Transverse colon (tissue), 4 donors: ENCODE data around the gene ABHD8. TPM values are rescaled to one million over a fixed set of nuclear protein-coding genes. Genes with fewer than 3 reads are reported as not detected.

Source experiments
- DNase-seq: peaks from one replicate; pipeline ENCODE4 v3.0.0-alpha.2; 2019
- H3K27ac ChIP-seq, 4 donors: fragments of 200-600 bp; sonication (generic); 2 replicates each; pipeline ENCODE4 v1.5.1; 2016 to 2018; ENCODE audit warnings: inconsistent platforms in 4 of 4
- H3K27me3 ChIP-seq: fragments of 200-600 bp; sonication (generic); 2 replicates; pipeline ENCODE4 v1.5.1; 2017; ENCODE audit warnings: inconsistent platforms
- H3K36me3 ChIP-seq, 4 donors: fragments of 200-600 bp; sonication (generic); 2 replicates each; pipeline ENCODE4 v1.5.1; 2017 to 2019; ENCODE audit warnings: inconsistent platforms in 4 of 4
- H3K4me1 ChIP-seq, 4 donors: fragments of 200-600 bp; sonication (generic); 2 replicates each; pipeline ENCODE4 v1.5.1; 2017 to 2020; ENCODE audit warnings: inconsistent platforms in 4 of 4
- H3K4me3 ChIP-seq, 4 donors: fragments of 200-600 bp; sonication (generic); 1 replicate in 1 of 4; 2 replicates in 3 of 4; pipeline versions ENCODE4 v1.5.1 to v1.6.1; 2017 to 2019; ENCODE audit warnings: inconsistent platforms in 4 of 4
- H3K9me3 ChIP-seq, 2 donors: fragments of 200-600 bp; sonication (generic); 2 replicates each; pipeline ENCODE4 v1.5.1; 2017 to 2019; ENCODE audit warnings: inconsistent platforms in 2 of 2
- EP300 ChIP-seq: sonication (generic); formaldehyde crosslinking; IDR thresholded peaks from one replicate; pipeline ENCODE4 v1.6.1; 2017; ENCODE audit warnings: antibody characterized with exemption, low read depth
- POLR2A ChIP-seq: fragments of 450-650 bp; IDR thresholded peaks from one replicate; pipeline ENCODE4 v1.6.1; 2016; ENCODE audit warnings: antibody characterized with exemption, mild to moderate bottlenecking, moderate library complexity
- POLR2AphosphoS5 ChIP-seq, 3 donors: sonication (generic); formaldehyde crosslinking; IDR thresholded peaks; one replicate each; pipeline ENCODE4 v1.6.1; 2016; ENCODE audit warnings: antibody characterized with exemption in 3 of 3
- WGBS, 2 donors: methylation state at CpG; one replicate each; pipeline ENCODE4 v1.1.5; 2018; ENCODE audit warnings: low coverage in 1 of 2; 5-methylcytosine and 5-hydroxymethylcytosine counted together
- in situ Hi-C, 4 donors: fragments of 200-750 bp; cut with MboI; loops; one replicate each; pipeline versions ENCODE4 v1.15.0 to v1.15.1; 2017; ENCODE audit warnings: low sequenced_read_pairs in 3 of 4, low pct_ligation_motif_present in 1 of 4, low pct_unique_long_range_greater_than_20kb in 1 of 4
- intact Hi-C: fragments of 100-400 bp; cut with DNase I; formaldehyde crosslinking; loops from one replicate; pipeline ENCODE4 v1.15.1; 2023; ENCODE audit warnings: low total_unique reads
- total RNA-seq, 4 donors: library from RNA; depleted of rRNA; stranded (reverse); fragments of >200 nt; gene quantifications; one replicate each; pipeline ENCODE4 v1.1.0, GENCODE V29; 2016
- TF ChIP-seq, protein P1 (sequence below), 5 experiments: fragments of 200-600 bp in 3 of 5; fragments of 450-650 bp in 2 of 5; sonication (generic) in 3 of 5; IDR thresholded peaks; 1 replicate in 2 of 5; 2 replicates in 3 of 5; pipeline ENCODE4 v1.5.1; 2016 to 2017; ENCODE audit warnings: antibody characterized with exemption in 5 of 5, inconsistent platforms in 3 of 5, mild to moderate bottlenecking in 2 of 5, moderate library complexity in 1 of 5

Gene ABHD8
- total RNA-seq, 4 donors from 2014 or later: 6.0 to 14.1 (median 9.1) TPM

DNA sequence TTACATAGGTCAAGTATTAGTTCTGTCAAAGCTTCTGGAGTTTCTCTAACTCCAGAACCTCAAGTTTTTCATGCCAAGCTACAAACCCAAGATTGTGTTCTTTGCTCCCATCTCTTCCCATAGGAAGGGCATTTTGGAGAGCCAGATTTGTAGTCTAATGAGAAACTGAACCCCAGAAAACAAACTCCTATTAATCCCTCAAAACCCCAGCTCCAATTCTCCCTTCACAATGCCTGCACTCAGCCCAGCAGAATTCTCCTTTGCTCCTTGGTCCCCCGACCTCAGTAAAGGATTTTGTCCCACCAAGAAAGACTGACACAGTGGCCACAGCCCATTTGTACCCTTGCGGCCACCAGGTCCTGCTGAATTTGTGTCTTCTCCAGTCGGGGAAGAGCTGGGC lies 47.1 kb downstream of the ABHD8 start:
- H3K36me3 ChIP-seq: no peaks in the 10 kb centered on the region
- WGBS, 2 donors: 70% methylated on average over 3 of the region's 3 CpGs; no CpG with 5 or more reads in 1 of the 2 donors
- in situ Hi-C loops: no loop called here

DNA sequence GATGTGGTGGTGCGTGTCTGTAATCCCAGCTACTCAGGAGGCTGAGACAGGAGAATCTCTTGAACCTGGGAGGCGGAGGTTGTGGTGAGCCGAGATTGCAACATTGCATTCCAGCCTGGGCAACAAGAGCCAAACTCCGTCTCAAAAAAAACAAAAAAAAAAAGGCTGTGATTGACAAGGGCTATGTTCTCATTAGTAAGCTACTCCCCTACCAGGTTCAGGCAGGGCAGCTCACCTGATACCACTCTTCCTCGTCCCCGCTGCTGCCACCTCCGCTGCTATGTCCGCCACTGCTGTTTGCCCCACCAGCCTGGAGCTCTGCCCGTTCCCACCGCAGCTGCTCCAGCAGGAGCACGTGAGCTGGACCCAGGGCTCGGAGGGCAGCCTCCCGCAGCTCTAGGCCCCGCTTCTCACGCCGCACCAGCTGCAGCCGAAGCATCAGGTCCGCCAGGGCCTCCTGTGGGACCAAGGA lies 48.0 kb downstream of the ABHD8 start:
- no peak for TF ChIP-seq EP300
- TF ChIP-seq POLR2A: no peak
- no peak for TF ChIP-seq POLR2AphosphoS5 (IDR thresholded peaks at IDR 0.05)
- TF ChIP-seq, protein P1, sequence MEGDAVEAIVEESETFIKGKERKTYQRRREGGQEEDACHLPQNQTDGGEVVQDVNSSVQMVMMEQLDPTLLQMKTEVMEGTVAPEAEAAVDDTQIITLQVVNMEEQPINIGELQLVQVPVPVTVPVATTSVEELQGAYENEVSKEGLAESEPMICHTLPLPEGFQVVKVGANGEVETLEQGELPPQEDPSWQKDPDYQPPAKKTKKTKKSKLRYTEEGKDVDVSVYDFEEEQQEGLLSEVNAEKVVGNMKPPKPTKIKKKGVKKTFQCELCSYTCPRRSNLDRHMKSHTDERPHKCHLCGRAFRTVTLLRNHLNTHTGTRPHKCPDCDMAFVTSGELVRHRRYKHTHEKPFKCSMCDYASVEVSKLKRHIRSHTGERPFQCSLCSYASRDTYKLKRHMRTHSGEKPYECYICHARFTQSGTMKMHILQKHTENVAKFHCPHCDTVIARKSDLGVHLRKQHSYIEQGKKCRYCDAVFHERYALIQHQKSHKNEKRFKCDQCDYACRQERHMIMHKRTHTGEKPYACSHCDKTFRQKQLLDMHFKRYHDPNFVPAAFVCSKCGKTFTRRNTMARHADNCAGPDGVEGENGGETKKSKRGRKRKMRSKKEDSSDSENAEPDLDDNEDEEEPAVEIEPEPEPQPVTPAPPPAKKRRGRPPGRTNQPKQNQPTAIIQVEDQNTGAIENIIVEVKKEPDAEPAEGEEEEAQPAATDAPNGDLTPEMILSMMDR (IDR thresholded peaks at IDR 0.05): no peak
- H3K27me3 ChIP-seq: no peaks in the 10 kb centered on the region
- intact Hi-C loops: no loop called here
- DNase-seq: no peak
- no peak overlapping the region for H3K27ac ChIP-seq
- H3K36me3 ChIP-seq: no peaks in the 10 kb centered on the region
- no peaks in the 10 kb centered on the region for H3K4me1 ChIP-seq
- in situ Hi-C loops: no loop called here
- H3K9me3 ChIP-seq: no peaks in the 10 kb centered on the region
- WGBS, 2 donors: 61 to 69% methylated on average over 7 to 18 of the region's 18 CpGs
- no peak overlapping the region for H3K4me3 ChIP-seq

More for the DNA sequence above, 47.1 kb downstream of the ABHD8 start:
- Histone ChIP-seq H3K27me3 (no peaks in the 10 kb centered on the region), H3K9me3 (no peaks in the 10 kb centered on the region), H3K27ac (no peak overlapping the region), H3K4me3 (no peak overlapping the region), H3K4me1 (no peaks in the 10 kb centered on the region)
- intact Hi-C loops: no loop called here
- no peak for DNase-seq
- TF ChIP-seq POLR2A: no peak
- TF ChIP-seq POLR2AphosphoS5 (IDR thresholded peaks at IDR 0.05): no peak
- no peak for TF ChIP-seq EP300
- TF ChIP-seq, protein P1 (IDR thresholded peaks at IDR 0.05): no peak

DNA sequence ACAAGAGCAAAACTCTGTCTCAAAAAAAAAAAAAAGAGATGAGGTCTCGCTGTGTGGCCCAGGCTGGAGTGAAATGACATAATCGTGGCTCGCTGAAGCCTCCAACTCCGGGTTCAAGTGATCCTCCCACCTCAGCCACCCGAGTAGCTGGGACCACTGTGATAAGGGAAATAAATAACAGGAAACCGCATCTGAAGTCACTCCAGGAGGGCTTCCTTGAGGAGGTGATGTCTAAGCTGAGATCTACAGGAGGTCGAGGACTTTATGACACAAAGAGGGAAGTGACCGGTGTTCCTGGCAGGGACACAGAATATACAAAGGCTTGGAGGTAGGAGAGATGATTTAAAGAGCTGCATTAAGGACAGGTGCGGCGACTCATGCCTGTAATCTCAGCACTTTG lies 48.6 kb downstream of the ABHD8 start:
- no peak for TF ChIP-seq EP300
- no peak for TF ChIP-seq POLR2A
- no peak for TF ChIP-seq POLR2AphosphoS5 (IDR thresholded peaks at IDR 0.05)
- TF ChIP-seq, protein P1 (IDR thresholded peaks at IDR 0.05): no peak
- no peak for DNase-seq
- Histone ChIP-seq H3K9me3 (no peaks in the 10 kb centered on the region), H3K4me1 (peaks cover 0 to 2% (median under 1%) of the 10 kb centered on the region in 4 donors), H3K27me3 (no peaks in the 10 kb centered on the region), H3K36me3 (no peaks in the 10 kb centered on the region), H3K4me3 (no peak overlapping the region), H3K27ac (no peak overlapping the region)
- in situ Hi-C loops: no loop called here
- 68 to 87% methylated on average over 6 to 10 of the region's 10 CpGs for WGBS, 2 donors
- intact Hi-C loops: no loop called here

DNA sequence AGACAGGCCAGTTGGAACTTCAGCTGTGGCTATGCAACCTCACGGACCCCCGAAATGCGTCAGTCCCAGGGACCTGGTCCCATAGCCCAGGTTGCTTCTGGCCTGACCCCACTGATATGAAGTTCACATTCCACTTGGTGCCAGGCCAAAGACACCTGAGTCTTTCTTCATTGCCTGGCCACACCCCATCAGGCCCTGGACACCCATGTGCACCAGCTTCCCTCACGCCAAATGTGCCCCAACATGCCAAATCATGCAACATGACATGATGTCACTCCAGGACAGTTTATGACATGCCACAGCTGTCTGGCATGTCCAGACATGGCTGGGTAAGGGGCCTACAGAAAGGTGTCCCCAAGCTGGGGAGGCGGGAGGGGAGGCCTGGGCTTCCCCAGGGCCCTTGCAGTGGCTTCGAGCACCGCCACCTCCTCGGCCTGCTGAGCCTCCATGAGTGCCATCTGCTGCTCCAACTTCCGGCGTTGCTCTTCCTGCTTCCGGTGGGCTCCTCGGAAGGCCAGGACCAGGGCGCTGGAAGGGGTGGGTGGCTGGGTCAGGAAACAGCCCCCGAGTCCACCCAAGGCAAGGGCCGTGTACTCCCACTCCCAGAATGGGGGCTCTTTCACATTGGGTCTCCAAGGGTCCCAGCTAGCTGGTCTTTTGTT lies 53.2 kb downstream of the ABHD8 start:
- Histone ChIP-seq H3K27ac (peak overlapping the region in 2 of 4 donors; percentile 60 to 95), H3K4me3 (no peak overlapping the region), H3K9me3 (no peaks in the 10 kb centered on the region), H3K4me1 (peaks cover 21 to 32% (median 29%) of the 10 kb centered on the region in 4 donors), H3K36me3 (no peaks in the 10 kb centered on the region), H3K27me3 (no peaks in the 10 kb centered on the region)
- intact Hi-C loops (no loop called here), in situ Hi-C loops (no loop called here)
- peak in 1 of 3 donors; percentile 11 for TF ChIP-seq POLR2AphosphoS5 (IDR thresholded peaks at IDR 0.05)
- no peak for TF ChIP-seq EP300
- peak; percentile 77 for DNase-seq
- WGBS, 2 donors: 78% methylated on average over 12 of the region's 15 CpGs; no CpG with 5 or more reads in 1 of the 2 donors
